GM19467 (cell line): ENCODE measurements around the gene KSR2.
"Not testable (repeated sequence)": the region's sequence is repeated elsewhere in the genome, so short reads cannot be mapped to it uniquely, and the experiment has no call there.

Experiments used
- ATAC-seq: cut with Tn5 transposase; IDR thresholded peaks from one replicate; pipeline ENCODE4 v1.9.1; 2021; ENCODE audit warnings: mild to moderate bottlenecking, moderate library complexity; ENCODE audit not compliant: unreplicated experiment

The KSR2 gene

GRCh38 chr12:117649796-117650195, 319.0 kb downstream of the KSR2 start:
- ATAC-seq: no peak

- ATAC-seq: no peak
Observed at GRCh38 chr12:117646520-117646919, 322.3 kb downstream of the KSR2 start.

GRCh38 chr12:117645473-117645872, 323.3 kb downstream of the KSR2 start:
- no peak for ATAC-seq

- ATAC-seq: no peak
Observed at GRCh38 chr12:117643971-117644370, 324.8 kb downstream of the KSR2 start.

GRCh38 chr12:117641885-117642284, 326.9 kb downstream of the KSR2 start:
- no peak for ATAC-seq

GRCh38 chr12:117640511-117640910, 328.3 kb downstream of the KSR2 start:
- ATAC-seq: no peak

GRCh38 chr12:117629454-117629853, 339.3 kb downstream of the KSR2 start:
- no peak for ATAC-seq

- not testable (repeated sequence) for ATAC-seq
Observed at GRCh38 chr12:117628711-117629110, 340.1 kb downstream of the KSR2 start.

- no peak for ATAC-seq
Observed at GRCh38 chr12:117622741-117623140, 346.0 kb downstream of the KSR2 start.

GRCh38 chr12:117622087-117622486, 346.7 kb downstream of the KSR2 start:
- ATAC-seq: no peak

GRCh38 chr12:117607778-117608177, 361.0 kb downstream of the KSR2 start:
- ATAC-seq: no peak

GRCh38 chr12:117606945-117607344, 361.8 kb downstream of the KSR2 start:
- no peak for ATAC-seq

- no peak for ATAC-seq
Observed at GRCh38 chr12:117606024-117606423, 362.8 kb downstream of the KSR2 start.

- ATAC-seq: no peak
Observed at GRCh38 chr12:117603316-117604113, 365.3 kb downstream of the KSR2 start.

- ATAC-seq: no peak
Observed at GRCh38 chr12:117599849-117600248, 368.9 kb downstream of the KSR2 start.

GRCh38 chr12:117596968-117597367, 371.8 kb downstream of the KSR2 start:
- no peak for ATAC-seq

GRCh38 chr12:117595751-117596150, 373.0 kb downstream of the KSR2 start:
- no peak for ATAC-seq

- ATAC-seq: no peak
Observed at GRCh38 chr12:117594481-117594880, 374.3 kb downstream of the KSR2 start.

- no peak for ATAC-seq
Observed at GRCh38 chr12:117593815-117594400, 374.9 kb downstream of the KSR2 start.

GRCh38 chr12:117592588-117593305, 376.0 kb downstream of the KSR2 start:
- ATAC-seq: no peak

- no peak for ATAC-seq
Observed at GRCh38 chr12:117590999-117591398, 377.8 kb downstream of the KSR2 start.

GRCh38 chr12:117590386-117590785, 378.4 kb downstream of the KSR2 start:
- no peak for ATAC-seq
